HFFc6 (cell line): ENCODE results near the gene MMP11. TPM values are rescaled to one million over a fixed set of nuclear protein-coding genes. Genes with fewer than 3 reads are reported as not detected.

ENCODE experiments used
- DNase-seq: peaks from one replicate; pipeline ENCODE4 v3.0.0-alpha.2; 2018
- H3K27ac Mint-ChIP-seq: 2 replicates; pipeline ENCODE4 v1.8.0; 2020; ENCODE audit warnings: mild to moderate bottlenecking, mixed read lengths
- H3K27me3 Mint-ChIP-seq: 2 replicates; pipeline ENCODE4 v1.8.0; 2021; ENCODE audit warnings: mild to moderate bottlenecking, moderate library complexity, mixed read lengths; ENCODE audit not compliant: insufficient read depth
- H3K36me3 Mint-ChIP-seq: 2 replicates; pipeline ENCODE4 v1.8.0; 2021; ENCODE audit warnings: low read depth, mixed read lengths
- H3K4me1 Mint-ChIP-seq: 2 replicates; pipeline ENCODE4 v1.8.0; 2020; ENCODE audit warnings: low read depth, mixed read lengths
- H3K4me3 Mint-ChIP-seq: 2 replicates; pipeline ENCODE4 v1.8.0; 2020; ENCODE audit warnings: mild to moderate bottlenecking, moderate library complexity, mixed read lengths
- H3K9me3 Mint-ChIP-seq: 2 replicates; pipeline ENCODE4 v1.8.0; 2020; ENCODE audit warnings: mild to moderate bottlenecking, mixed read lengths
- total RNA-seq, 6 experiments: library from RNA; stranded (reverse); fragmentation: NEBNext Ultra II Directional; extraction: Animal tissue kit (Norgen Biotek cat#: 25700); gene quantifications; 2 replicates in 1 of 6; 3 replicates in 5 of 6; pipeline ENCODE4 v1.2.3, GENCODE V29; 2021
- TF ChIP-seq, protein P1 (sequence below): fragments of 200-600 bp; sonication (generic); IDR thresholded peaks from 2 replicates; pipeline ENCODE4 v1.5.0; 2021; ENCODE audit warnings: antibody characterized with exemption, mild to moderate bottlenecking

MMP11 gene
- total RNA-seq, 6 experiments from 2014 or later, result 1.7 to 3.6 (median 2.7) TPM

DNA sequence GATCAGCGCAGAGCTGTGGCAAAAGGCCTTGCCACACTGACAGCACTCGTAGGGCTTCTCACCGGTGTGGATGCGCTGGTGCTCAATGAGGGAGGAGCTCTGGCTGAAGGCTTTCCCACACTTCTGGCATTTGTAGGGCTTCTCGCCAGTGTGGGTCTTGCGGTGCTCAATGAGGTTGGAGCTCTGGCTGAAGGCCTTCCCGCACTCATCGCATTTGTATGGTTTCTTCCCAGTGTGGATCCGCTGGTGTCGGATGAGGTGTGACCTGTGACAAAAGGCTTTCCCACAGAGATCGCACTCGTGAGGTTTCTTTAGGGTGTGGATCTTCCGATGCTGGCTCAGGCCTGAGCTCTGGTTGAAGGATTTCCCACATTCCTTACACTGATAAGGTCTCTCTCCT lies 28.6 kb upstream of the MMP11 start:
- Mint-ChIP-seq H3K27me3 (no peaks in the 10 kb centered on the region), H3K36me3 (peaks cover 17% of the 10 kb centered on the region)
- DNase-seq, result no peak

DNA sequence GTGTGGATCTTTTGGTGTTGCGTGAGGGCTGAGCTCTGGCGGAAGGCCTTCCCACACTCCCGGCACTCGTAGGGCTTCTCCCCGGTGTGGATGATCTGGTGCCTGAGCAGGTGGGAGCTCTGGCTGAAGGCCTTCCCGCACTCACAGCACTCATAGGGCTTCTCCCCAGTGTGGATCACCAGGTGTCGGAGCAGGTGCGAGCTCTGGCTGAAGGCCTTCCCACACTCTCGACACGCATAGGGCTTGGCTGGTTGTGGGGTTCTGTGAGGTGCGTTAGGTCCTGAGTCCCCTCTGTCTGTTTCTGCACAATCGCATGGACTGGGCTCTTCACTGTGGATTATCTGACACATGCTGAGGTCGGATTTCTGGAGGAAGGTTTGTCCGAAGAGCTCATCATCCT lies 28.2 kb upstream of the MMP11 start:
- Mint-ChIP-seq H3K4me3 (no peak overlapping the region), H3K36me3 (peaks cover 17% of the 10 kb centered on the region), H3K27me3 (no peaks in the 10 kb centered on the region), H3K9me3 (no peaks in the 10 kb centered on the region), H3K4me1 (peaks cover 7% of the 10 kb centered on the region), H3K27ac (no peak overlapping the region)
- no peak for DNase-seq
- TF ChIP-seq, protein P1, sequence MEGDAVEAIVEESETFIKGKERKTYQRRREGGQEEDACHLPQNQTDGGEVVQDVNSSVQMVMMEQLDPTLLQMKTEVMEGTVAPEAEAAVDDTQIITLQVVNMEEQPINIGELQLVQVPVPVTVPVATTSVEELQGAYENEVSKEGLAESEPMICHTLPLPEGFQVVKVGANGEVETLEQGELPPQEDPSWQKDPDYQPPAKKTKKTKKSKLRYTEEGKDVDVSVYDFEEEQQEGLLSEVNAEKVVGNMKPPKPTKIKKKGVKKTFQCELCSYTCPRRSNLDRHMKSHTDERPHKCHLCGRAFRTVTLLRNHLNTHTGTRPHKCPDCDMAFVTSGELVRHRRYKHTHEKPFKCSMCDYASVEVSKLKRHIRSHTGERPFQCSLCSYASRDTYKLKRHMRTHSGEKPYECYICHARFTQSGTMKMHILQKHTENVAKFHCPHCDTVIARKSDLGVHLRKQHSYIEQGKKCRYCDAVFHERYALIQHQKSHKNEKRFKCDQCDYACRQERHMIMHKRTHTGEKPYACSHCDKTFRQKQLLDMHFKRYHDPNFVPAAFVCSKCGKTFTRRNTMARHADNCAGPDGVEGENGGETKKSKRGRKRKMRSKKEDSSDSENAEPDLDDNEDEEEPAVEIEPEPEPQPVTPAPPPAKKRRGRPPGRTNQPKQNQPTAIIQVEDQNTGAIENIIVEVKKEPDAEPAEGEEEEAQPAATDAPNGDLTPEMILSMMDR, result no peak

More for the DNA sequence above, 28.6 kb upstream of the MMP11 start:
- TF ChIP-seq, protein P1, result no peak
- Mint-ChIP-seq H3K4me3 (no peak overlapping the region), H3K9me3 (no peaks in the 10 kb centered on the region), H3K4me1 (peaks cover 6% of the 10 kb centered on the region; the same call in 1 of the 2 replicates), H3K27ac (no peak overlapping the region)

DNA sequence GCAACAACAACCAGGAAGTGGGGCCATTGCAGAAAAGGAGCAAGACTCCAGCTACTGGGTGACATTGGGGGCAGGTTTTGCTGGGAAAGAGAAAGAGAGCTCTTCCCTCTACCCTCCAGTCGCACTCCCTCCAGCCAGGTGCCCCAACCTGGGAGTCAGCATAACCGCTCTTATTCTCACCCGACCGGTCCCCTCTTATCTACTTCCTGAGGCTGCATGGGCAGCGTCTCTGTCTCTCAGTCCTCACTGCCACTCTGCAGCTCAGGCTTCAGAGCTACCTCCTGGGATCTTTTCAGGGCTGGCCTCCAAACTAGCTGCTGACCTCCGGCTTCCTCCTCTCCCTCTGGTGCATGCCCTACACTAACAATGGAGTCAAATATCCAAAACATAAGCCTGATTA lies 26.9 kb upstream of the MMP11 start:
- H3K4me3 Mint-ChIP-seq, result no peak overlapping the region
- no peak for DNase-seq
- peaks cover 18% of the 10 kb centered on the region for H3K4me1 Mint-ChIP-seq
- no peaks in the 10 kb centered on the region for H3K9me3 Mint-ChIP-seq
- no peaks in the 10 kb centered on the region for H3K27me3 Mint-ChIP-seq
- no peak overlapping the region for H3K27ac Mint-ChIP-seq
- TF ChIP-seq, protein P1, result no peak
- peaks cover 17% of the 10 kb centered on the region for H3K36me3 Mint-ChIP-seq

DNA sequence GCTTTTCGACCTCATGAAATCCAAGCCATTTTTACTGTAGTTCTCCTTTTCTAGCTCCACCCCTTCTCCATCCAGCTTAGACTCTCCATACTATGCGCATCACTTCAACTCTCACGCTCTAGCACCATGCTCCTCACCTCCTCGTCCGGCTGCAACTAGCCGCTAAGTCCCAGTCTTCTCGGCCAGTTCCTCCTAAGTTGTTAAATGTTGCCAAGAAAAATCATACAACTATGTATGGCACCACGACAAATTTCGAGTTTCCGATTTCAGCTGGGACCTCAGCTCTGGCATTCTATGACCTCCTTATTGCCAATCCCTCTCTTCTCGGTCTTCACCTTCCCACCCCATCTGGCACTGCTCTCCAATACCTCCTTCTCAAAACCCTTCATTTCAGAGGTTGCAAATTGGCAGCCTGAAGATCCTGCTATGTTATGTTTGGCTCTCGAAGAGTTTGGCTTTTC lies 22.8 kb upstream of the MMP11 start:
- Mint-ChIP-seq H3K4me3 (peak overlapping the region; percentile 93), H3K9me3 (no peaks in the 10 kb centered on the region), H3K4me1 (peaks cover 13% of the 10 kb centered on the region), H3K27ac (no peak overlapping the region), H3K36me3 (peaks cover 5% of the 10 kb centered on the region), H3K27me3 (peaks cover 2% of the 10 kb centered on the region)
- DNase-seq, result no peak
- TF ChIP-seq, protein P1, result no peak

DNA sequence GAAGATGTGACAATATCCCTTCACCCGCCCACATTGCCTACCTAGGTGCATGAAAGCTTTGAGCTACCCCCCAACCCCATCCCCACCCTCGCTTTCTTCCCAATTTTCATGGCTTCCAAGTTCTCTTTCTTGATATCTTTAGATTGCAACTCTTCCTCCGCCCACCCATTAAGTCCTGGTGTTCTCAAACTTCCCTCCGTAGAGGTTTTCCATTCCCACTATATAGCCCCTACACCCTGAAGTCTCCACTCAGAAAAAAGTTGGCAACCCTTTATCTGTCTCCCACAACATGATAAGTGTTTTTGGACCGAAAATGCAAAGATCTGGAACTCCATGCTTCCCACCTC lies 22.3 kb upstream of the MMP11 start:
- Mint-ChIP-seq H3K9me3 (no peaks in the 10 kb centered on the region), H3K27ac (peak overlapping the region; percentile 76)
- DNase-seq, result no peak

More for the DNA sequence above, 22.3 kb upstream of the MMP11 start:
- Mint-ChIP-seq H3K4me1 (peaks cover 13% of the 10 kb centered on the region), H3K36me3 (peaks cover under 1% of the 10 kb centered on the region; the same call in 1 of the 2 replicates), H3K4me3 (peak overlapping the region; percentile 93), H3K27me3 (peaks cover 2% of the 10 kb centered on the region)
- TF ChIP-seq, protein P1, result no peak
